ENCODE data around the gene PTGR2. TPM values are rescaled to one million over a fixed set of nuclear protein-coding genes. Genes with fewer than 3 reads are reported as not detected.
"Not testable (repeated sequence)": the region's sequence is repeated elsewhere in the genome, so short reads cannot be mapped to it uniquely, and the experiment has no call there.

The PTGR2 gene
- total RNA-seq, 4 donors from 2014 or later: 2.5 to 7.1 (median 4.3) TPM

DNA sequence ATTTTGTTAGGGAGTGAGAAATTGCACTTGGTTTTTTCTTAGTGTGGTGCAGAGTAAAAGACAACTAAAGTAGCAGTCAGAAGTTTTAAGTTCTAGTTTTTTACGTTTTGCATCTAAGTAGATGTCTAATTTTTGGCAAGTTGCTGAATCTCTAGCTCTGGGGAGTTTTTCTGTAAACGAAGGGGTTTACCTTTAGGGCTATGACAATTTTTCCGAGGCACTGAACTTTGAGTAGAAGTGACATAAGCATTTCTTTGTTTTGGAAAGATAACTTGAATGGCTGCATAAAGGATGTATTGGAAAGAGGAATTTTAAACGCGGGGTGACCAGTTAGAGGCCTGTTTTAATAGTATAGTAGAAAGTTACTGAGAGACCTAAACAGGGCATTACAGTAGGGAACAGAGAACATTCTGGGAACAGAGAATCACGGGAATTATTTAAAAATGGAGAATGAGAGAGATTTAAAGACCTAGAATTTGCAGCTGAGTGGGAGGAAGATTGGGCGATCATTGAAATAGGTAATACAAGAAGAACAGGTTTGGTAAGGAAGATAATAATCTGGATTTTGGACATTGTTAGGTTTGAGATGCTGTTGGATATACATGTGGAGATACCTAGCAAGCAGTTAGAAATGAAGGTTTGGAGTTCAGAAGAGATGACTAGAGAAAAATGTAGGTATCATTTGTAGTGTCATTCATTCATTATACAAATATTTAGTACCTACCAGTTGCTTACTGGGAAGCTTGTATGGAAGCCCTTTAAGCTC, 36.2 kb downstream of the PTGR2 start:
- Histone ChIP-seq H3K4me1 (peaks cover 24 to 49% (median 32%) of the 10 kb centered on the region in 4 donors), H3K27me3 (no peaks in the 10 kb centered on the region), H3K36me3 (peaks cover 0 to 5% (median 2%) of the 10 kb centered on the region in 4 donors), H3K4me3 (peak overlapping the region; percentile 65 to 88 (median 82)), H3K27ac (replicated peaks in 1 of 4) (peak overlapping the region; percentile 88 to 95 (median 93)), H3K9me3 (no peaks in the 10 kb centered on the region)
- intact Hi-C loops (cut with DNase I): loop anchor here (5.0 to 10.0 kb wide), 3 partner anchors 36 to 163 kb away; partner anchors contain the start of genes BBOF1, ENTPD5 and PTGR2
- no peak for DNase-seq (ENCODE audit: extremely low spot score)
- TF ChIP-seq EP300 (IDR thresholded peaks at IDR 0.05) (no peak), POLR2AphosphoS5 (IDR thresholded peaks at IDR 0.05) (no peak), POLR2A (IDR thresholded peaks at IDR 0.05; ENCODE audit: low read depth) (no peak)
- TF ChIP-seq, protein P1, sequence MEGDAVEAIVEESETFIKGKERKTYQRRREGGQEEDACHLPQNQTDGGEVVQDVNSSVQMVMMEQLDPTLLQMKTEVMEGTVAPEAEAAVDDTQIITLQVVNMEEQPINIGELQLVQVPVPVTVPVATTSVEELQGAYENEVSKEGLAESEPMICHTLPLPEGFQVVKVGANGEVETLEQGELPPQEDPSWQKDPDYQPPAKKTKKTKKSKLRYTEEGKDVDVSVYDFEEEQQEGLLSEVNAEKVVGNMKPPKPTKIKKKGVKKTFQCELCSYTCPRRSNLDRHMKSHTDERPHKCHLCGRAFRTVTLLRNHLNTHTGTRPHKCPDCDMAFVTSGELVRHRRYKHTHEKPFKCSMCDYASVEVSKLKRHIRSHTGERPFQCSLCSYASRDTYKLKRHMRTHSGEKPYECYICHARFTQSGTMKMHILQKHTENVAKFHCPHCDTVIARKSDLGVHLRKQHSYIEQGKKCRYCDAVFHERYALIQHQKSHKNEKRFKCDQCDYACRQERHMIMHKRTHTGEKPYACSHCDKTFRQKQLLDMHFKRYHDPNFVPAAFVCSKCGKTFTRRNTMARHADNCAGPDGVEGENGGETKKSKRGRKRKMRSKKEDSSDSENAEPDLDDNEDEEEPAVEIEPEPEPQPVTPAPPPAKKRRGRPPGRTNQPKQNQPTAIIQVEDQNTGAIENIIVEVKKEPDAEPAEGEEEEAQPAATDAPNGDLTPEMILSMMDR (IDR thresholded peaks at IDR 0.05): no peak
- 30% methylated on average over 7 of the region's 7 CpGs for WGBS

DNA sequence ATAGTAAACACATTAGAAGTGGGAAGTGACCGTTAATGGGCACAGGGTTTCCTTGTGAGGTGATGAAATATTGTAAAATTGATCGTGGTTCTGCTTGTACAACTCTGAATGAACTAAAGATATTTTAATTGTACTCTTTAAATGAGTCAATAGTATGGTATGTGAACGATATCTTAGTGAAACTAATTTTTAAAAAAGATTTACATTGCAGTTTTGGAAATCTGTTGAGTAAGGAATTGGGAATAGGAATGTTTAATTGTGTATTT, 36.8 kb downstream of the PTGR2 start:
- Histone ChIP-seq H3K4me1 (peaks cover 24 to 49% (median 32%) of the 10 kb centered on the region in 4 donors), H3K27me3 (no peaks in the 10 kb centered on the region), H3K27ac (replicated peaks in 1 of 4) (peak overlapping the region in 2 of 4 donors; percentile 88 to 95), H3K9me3 (no peaks in the 10 kb centered on the region), H3K36me3 (peaks cover 0 to 10% (median 6%) of the 10 kb centered on the region in 4 donors), H3K4me3 (no peak overlapping the region)
- WGBS: 21% methylated on average over 3 of the region's 3 CpGs
- TF ChIP-seq, protein P1 (IDR thresholded peaks at IDR 0.05): no peak
- TF ChIP-seq POLR2AphosphoS5 (IDR thresholded peaks at IDR 0.05) (no peak), POLR2A (IDR thresholded peaks at IDR 0.05; ENCODE audit: low read depth) (no peak), EP300 (IDR thresholded peaks at IDR 0.05) (no peak)
- intact Hi-C loops (cut with DNase I): loop anchor here (5.0 to 10.0 kb wide), 3 partner anchors 36 to 164 kb away; partner anchors contain the start of genes BBOF1, ENTPD5 and PTGR2
- no peak for DNase-seq (ENCODE audit: extremely low spot score)

DNA sequence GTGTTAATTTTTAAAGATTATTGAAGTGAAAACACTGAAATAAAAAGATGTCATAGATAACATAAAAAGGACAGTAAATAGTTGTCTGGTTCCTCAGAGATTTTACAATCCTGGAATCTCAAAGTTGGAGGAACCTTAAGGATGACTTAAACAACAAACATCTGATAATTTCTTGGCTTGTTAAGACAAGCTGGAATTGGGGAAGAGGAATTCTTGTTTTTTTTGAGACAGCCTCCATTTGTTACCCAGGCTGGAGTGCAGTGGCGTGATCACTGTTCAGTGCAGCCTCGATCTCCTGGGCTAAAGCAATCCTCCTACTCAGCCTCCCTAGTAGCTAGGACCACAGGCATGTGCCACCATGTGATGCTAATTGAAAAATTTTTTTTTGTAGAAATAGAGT, 37.3 kb downstream of the PTGR2 start:
- Histone ChIP-seq H3K4me3 (no peak overlapping the region), H3K27me3 (no peaks in the 10 kb centered on the region), H3K9me3 (no peaks in the 10 kb centered on the region), H3K36me3 (peaks cover 3 to 16% (median 12%) of the 10 kb centered on the region in 4 donors), H3K27ac (replicated peaks in 1 of 4) (peak overlapping the region in 1 of 4 donors; percentile 95), H3K4me1 (peaks cover 24 to 49% (median 32%) of the 10 kb centered on the region in 4 donors)
- intact Hi-C loops (cut with DNase I): loop anchor here (5.0 to 10.0 kb wide), 3 partner anchors 37 to 164 kb away; partner anchors contain the start of genes BBOF1, ENTPD5 and PTGR2
- TF ChIP-seq POLR2AphosphoS5 (IDR thresholded peaks at IDR 0.05) (no peak), POLR2A (IDR thresholded peaks at IDR 0.05; ENCODE audit: low read depth) (no peak), EP300 (IDR thresholded peaks at IDR 0.05) (no peak)
- TF ChIP-seq, protein P1 (IDR thresholded peaks at IDR 0.05): no peak
- WGBS: 95% methylated on average over 2 of the region's 2 CpGs
- DNase-seq (ENCODE audit: extremely low spot score): no peak

DNA sequence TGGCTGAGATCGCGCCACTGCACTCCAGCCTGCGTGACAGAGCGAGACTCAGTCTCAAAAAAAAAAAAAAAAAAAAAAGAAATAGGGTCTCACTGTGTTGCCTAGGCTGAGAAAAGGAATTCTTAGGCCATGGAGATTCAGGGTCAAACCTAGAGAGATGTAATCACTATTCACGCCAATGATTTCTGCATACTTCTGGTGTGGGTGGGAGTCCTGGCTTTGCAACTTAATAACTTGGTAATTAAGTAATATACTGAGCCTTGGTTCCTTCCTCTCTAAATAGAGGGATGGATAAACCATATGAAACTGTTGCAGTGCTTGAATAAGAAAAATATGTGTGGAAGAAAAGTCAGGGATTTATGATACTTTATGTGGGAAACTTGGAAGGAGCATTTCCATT, 37.7 kb downstream of the PTGR2 start:
- WGBS: 87% methylated on average over 5 of the region's 5 CpGs
- Histone ChIP-seq H3K36me3 (peaks cover 7 to 20% (median 16%) of the 10 kb centered on the region in 4 donors), H3K27me3 (no peaks in the 10 kb centered on the region), H3K9me3 (no peaks in the 10 kb centered on the region), H3K27ac (replicated peaks in 1 of 4) (no peak overlapping the region), H3K4me3 (no peak overlapping the region), H3K4me1 (peaks cover 24 to 49% (median 32%) of the 10 kb centered on the region in 4 donors)
- TF ChIP-seq POLR2AphosphoS5 (IDR thresholded peaks at IDR 0.05) (no peak), POLR2A (IDR thresholded peaks at IDR 0.05; ENCODE audit: low read depth) (no peak), EP300 (IDR thresholded peaks at IDR 0.05) (no peak)
- TF ChIP-seq, protein P1 (IDR thresholded peaks at IDR 0.05): no peak
- DNase-seq (ENCODE audit: extremely low spot score): no peak
- intact Hi-C loops (cut with DNase I): loop anchor here (5.0 to 10.0 kb wide), 3 partner anchors 37 to 165 kb away; partner anchors contain the start of genes BBOF1, ENTPD5 and PTGR2

DNA sequence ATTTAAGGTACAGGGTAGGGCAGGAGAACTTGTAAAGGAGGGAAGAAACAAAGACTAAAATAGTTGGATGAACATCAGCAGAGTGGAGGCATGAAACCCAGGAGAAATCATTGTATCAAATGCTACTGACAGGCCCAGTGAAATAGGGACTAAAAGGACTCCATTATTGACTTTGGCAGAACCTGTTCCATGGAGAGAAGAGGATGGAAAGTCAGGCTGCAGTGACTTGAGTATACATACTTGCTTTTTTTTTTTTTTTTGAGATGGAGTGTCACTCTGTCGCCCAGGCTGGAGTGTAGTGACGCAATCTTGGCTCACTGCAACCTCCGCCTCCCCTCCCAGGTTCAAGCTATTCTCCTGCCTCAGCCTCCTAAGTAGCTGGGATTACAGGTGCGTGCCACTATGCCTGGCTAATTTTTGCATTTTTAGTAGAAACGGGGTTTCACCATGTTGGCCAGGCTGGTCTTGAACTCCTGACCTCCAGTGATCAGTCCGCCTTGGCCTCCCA, 42.6 kb downstream of the PTGR2 start:
- peaks cover 0 to 15% (median 3%) of the 10 kb centered on the region in 4 donors for H3K4me1 ChIP-seq
- DNase-seq (ENCODE audit: extremely low spot score); intact Hi-C loops (cut with DNase I); H3K27me3 ChIP-seq; H3K4me3 ChIP-seq; H3K9me3 ChIP-seq; H3K27ac ChIP-seq (replicated peaks in 1 of 4): not testable (repeated sequence)
- WGBS: 88% methylated on average over 6 of the region's 6 CpGs
- H3K36me3 ChIP-seq: peaks cover 39 to 69% (median 63%) of the 10 kb centered on the region in 4 donors
